ENCODE data around the gene BATF3. TPM values are rescaled to one million over a fixed set of nuclear protein-coding genes. Genes with fewer than 3 reads are reported as not detected.
A peak's percentile ranks its signal among the peaks of the same experiment; 100 is the strongest.

BATF3 gene
- polyA plus RNA-seq, 3 donors: 1.1 to 2.0 (median 1.6) TPM

DNA sequence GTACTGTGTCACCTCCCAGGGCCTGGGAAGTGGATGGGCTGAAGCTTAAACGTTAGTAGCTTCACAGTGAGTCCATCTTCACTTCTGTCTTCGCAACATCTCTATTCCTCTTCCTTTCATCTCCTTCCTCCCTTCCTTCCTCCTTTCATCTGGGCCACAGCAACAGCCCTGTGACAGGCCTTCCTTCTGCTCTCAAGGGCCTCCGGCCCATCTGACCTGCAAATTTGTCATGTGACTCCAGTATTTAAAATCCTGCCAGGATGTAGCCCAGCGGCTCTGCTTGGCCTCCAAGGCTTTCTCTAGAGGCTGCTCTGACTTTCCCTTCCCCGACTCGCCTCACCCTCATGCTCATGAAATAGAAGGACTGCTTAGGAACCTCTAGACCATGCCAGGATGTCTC is 10.9 kb upstream of the BATF3 start:
- DNase-seq (ENCODE audit: low read depth in 3 of 3, low spot score in 2 of 3): no peak

- DNase-seq (ENCODE audit: low read depth in 3 of 3, low spot score in 2 of 3): no peak
Measured at GRCh38 chr1:212703991-212704564, 4.4 kb upstream of the BATF3 start.

GRCh38 chr1:212702672-212703071 is 3.0 kb upstream of the BATF3 start:
- no peak for DNase-seq (ENCODE audit: low read depth in 3 of 3, low spot score in 2 of 3)

DNA sequence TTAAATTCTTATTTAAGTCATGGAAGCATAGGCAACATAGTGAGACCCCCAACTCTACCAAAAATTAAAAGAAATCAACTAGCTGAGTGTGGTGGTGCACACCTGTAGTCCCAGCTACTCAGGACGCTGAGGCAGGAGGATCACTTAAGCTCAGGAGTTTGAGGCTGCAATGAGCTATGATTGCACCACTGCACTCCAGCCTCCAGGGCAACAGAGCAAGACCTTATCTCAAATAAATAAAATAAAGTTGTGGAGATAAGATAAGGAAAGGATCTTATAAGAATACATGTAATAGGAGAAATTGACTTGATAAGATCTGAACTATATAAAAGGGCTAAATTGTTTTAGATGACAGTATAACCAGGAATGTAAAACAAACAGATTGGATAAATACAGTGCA is 2.3 kb upstream of the BATF3 start:
- no peak for DNase-seq (ENCODE audit: low read depth in 3 of 3, low spot score in 2 of 3)

DNA sequence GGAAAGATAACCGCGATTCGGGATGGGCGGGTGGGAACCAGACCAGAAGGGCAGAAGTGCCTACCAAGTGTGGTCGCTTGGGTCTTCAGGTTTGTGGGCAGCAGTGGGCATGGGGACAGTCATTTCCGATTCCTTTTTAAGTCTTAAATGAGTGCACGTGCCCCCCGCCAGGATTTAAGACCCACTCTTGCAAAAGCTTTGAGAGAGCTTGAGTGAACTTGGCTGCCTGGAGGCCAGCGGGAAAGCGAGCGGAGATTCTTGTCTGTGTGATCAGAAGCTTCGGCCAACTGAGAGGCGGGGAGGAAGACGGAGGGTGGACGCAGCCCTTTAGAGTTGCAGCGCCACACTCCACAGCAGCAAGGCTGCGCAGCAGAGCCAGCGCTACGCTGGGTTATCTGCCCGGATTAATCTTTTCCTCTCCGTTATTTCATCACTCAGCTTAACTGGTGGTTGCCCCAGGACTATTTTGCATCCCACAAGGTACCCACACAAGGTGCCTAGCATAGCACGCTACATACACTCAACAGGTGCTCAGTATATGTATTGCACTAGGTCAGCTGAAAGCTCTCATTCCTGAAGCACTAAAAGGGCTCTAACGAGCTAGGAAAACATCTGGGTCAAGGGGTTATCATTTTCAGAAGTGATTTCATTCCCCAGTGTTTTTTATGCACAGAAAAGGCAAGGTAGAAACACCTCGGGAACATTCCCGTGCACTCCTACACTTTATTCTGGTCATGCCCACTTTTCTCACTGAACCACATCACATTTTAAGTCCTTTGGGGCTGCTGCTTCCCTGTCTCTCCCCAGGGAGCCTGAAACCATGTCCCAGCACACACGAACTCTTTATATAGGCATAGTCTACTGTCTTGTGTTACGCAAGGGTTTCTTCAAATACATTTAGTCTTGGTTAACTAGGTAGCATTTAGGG is 1.5 kb upstream of the BATF3 start:
- peak in 1 of 3 donors; percentile 30 for DNase-seq (ENCODE audit: low read depth in 3 of 3, low spot score in 2 of 3)

DNA sequence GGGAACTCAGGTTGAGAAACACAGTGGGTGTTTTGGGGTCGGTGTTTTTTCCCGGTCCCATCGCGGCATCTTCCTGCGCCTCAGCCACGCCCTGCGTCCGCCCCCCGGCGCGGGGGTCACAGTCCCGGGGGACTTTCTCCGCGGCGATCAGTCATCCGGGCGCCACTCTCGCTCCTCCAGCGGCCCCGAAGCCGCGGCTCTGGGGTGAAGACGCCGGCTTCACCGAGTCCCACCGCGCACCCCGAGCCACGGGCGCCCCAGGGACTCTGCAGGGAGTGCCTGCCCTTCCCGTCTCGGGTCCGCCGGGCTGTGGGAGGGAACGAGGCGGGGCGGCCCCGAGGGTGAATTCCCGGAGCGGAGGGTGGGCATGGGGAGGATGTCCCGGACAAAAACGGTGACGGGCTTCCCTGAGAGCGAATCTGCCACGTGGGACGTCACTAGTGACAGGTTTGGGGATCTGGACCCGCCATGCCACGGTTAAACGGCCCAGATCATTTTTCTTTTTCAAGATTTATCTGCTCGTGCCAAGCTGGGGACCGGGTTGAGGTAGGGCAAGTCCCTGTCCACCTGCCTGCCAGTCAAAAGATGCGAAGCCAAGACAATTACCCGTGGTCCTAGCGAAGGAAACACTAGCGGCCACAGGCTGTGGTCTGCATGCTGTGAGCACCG is 717 bp upstream of the BATF3 start:
- peak in 1 of 3 donors; percentile 12 for DNase-seq (ENCODE audit: low read depth in 3 of 3, low spot score in 2 of 3)

GRCh38 chr1:212699104-212699624 is 476 bp downstream of the BATF3 start:
- peak in 1 of 3 donors; percentile 21 for DNase-seq (ENCODE audit: low read depth in 3 of 3, low spot score in 2 of 3)

DNA sequence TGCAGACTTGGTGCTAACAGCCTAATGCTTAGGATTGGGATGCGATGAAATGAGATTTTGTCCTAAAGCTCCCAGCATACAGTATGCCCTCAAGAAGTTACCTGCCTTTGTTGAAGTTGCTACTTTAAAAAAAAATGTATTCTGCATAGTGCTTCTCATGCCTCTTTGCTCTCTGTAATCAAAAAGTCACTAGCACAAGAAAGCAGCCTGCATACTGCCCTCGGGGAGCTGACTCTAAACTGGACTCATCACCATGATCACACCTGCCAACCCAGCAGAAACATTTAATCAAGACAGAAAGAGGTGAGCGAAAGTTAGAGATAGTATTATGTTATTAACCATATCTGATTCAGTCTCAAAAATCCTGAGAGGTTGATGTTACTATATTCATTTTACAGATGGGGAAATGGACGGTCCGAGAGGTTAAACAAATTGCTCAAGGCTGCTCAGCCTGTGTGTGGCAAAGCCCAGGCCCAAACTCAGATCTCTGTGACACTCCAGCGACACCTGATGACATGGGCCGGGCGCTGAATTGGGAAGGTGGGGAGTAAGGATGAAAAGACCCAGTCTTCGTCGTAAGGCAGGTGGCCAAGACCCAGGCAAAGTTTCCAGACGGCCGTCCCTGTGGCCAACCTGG is 1.1 kb downstream of the BATF3 start:
- no peak for DNase-seq (ENCODE audit: low read depth in 3 of 3, low spot score in 2 of 3)

DNA sequence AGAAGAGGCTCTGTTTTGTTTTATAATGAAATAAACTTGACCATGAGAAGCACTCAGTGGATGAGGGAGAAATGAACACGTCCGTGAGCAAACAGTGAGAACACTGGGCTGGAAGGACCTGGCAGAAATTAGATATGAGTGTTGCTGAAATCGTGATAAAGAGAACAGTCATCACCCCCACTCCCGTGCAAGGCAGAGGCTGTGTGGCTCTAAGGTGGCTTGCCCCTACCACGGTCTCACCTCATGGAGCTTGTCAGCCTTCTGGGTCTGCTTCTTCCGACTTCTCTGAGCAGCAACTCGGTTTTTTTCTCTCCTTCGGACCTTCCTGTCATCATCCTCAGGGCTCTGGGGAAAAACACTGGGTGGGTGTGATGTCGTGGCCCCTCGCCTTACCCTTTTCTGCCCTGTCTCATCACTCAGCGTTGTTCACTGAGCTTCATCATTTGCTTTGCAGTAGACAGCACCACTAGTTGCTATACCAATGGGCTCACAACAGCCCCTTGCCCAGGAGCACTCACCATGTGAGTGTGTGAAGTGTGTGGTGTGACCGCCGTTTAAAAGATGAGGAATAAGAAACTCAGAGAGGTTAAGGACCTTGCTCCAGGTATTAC is 2.8 kb downstream of the BATF3 start:
- no peak for DNase-seq (ENCODE audit: low read depth in 3 of 3, low spot score in 2 of 3)

GRCh38 chr1:212692774-212693644 is 6.6 kb downstream of the BATF3 start:
- no peak for DNase-seq (ENCODE audit: low read depth in 3 of 3, low spot score in 2 of 3)

DNA sequence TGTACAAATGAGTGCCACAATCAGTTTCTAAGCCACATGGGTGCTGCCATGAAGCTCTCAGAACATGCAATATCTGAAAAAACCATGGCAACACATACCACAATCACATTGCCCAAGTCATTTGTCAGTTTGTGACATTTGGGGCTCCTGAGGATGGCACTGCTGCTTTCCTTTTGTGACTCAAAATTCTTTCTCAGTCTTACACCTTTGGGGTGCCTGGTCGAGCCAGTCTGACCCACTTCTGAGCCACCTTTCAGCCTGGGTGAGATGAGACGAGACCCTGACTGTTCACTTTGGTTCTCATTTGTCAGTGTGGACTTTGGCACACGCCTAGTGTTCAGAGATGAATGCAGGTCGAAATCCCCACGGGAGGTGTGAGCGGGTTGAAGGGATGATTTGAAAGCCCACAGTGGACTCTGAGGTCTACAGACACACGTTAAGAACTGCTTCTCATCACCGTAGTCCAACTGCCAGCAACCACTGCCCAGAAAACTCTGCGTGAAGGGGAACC is 8.0 kb downstream of the BATF3 start:
- DNase-seq (ENCODE audit: low read depth in 3 of 3, low spot score in 2 of 3): no peak

DNA sequence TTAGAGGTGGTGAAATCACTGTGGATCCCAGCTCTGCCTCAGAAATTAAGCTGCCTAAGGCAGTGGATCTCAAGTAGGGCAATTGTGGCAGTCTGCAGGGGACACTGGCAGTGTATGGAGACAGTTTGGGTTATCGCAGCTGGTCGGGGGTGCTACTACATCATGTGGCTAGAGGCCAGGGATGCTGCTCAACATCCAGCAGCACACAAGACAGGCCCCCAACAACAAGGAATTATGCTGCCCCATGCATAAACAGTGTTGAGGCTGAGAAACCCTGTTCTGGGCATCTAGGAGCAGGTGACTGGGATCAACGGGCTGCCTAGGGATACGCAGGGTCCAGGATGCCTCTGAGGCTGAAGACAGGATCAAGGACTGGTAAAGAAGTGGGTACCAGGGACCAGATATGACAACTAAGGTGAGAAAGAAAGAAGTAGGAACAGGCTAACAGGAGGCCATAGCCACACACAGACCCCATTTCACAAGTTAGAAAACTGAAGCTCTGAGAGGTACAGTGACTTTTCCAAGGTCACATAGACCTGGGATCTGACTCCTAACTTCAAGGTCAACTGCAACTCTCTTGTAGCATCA is 8.7 kb downstream of the BATF3 start:
- no peak for DNase-seq (ENCODE audit: low read depth in 3 of 3, low spot score in 2 of 3)

- no peak for DNase-seq (ENCODE audit: low read depth in 3 of 3, low spot score in 2 of 3)
Measured at GRCh38 chr1:212689758-212690529, 9.7 kb downstream of the BATF3 start.

GRCh38 chr1:212689196-212689725 is 10.4 kb downstream of the BATF3 start:
- DNase-seq (ENCODE audit: low read depth in 3 of 3, low spot score in 2 of 3): no peak

DNA sequence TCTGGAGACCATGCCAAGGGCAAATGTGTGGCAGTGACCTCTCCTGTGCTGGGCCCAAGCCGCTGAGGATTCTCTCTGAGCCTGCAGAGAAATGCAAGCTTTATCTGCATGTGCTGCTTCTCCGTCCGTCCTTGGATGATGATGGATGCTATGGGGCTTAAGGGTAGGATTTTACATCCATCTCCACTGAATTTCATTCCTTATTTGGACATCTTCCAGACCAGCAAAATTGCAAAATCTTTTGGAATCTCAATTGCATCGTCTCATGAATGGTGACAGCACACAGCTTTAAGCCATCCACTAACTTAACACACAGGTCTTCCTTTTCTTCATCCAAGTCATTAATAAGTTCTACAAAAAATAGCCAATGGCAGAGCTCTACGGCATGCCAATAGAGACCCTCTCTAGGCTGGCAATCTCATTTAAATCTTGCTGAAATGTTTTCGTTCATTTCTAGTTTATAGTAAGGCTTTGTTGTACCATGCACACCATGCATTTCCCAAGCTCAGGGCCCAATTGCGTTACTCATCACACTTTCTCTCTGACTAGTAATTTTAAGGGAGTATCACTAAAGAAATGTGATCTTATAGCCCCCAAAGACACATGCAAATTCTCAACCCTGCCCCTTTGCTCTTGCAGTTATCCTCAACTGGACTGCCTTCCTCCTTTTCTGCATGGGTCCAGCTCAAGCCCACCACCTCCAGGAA is 11.1 kb downstream of the BATF3 start:
- DNase-seq (ENCODE audit: low read depth in 3 of 3, low spot score in 2 of 3): no peak

- DNase-seq (ENCODE audit: low read depth in 3 of 3, low spot score in 2 of 3): no peak
Measured at GRCh38 chr1:212687811-212688210, 11.8 kb downstream of the BATF3 start.

DNA sequence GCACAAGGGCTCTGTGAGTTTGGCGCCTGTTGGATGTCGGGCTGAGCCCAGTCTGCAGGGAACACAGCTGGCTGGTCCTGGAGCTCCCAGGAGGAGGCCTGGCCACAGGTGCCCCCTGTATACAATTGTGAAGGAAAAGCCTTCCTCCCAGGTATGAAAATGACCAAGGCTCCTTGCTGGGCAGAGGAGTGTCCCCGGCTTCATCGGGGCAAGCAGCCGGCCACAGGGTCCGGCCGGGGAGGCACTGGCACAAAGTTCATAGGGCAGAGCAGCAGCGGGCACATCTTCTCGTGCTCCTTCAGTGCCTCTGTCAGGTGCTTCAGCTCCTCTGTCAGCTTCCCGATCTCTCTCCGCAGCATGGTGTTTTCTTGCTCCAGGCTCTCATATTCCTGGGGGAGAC is 13.0 kb downstream of the BATF3 start:
- DNase-seq (ENCODE audit: low read depth in 3 of 3, low spot score in 2 of 3): no peak

All from right renal cortex interstitium (tissue), 3 donors.